SU-DHL-6 (cell line): Measurements from ENCODE around the gene PTPRG.

Experiments used
- CTCF ChIP-seq: fragments of 200-600 bp; sonication (generic); IDR thresholded peaks from one replicate; pipeline ENCODE4 v1.5.1; 2017; ENCODE audit warnings: antibody characterized with exemption, mild to moderate bottlenecking, low read length, moderate library complexity; ENCODE audit not compliant: insufficient read depth, poor library complexity, severe bottlenecking
- EZH2phosphoT487 ChIP-seq: fragments of 200-600 bp; sonication (generic), shearing (Covaris generic); conservative IDR thresholded peaks from 2 replicates; pipeline ENCODE4 v1.6.1; 2018; ENCODE audit warnings: mild to moderate bottlenecking, antibody characterized with exemption, low read length, moderate library complexity, mixed read lengths

- TF ChIP-seq CTCF (no peak), EZH2phosphoT487 (no peak)
Measured at GRCh38 chr3:61617651-61618050, 56.3 kb downstream of the PTPRG start.
